ENCODE measurements around the gene RAD51B.

DNA sequence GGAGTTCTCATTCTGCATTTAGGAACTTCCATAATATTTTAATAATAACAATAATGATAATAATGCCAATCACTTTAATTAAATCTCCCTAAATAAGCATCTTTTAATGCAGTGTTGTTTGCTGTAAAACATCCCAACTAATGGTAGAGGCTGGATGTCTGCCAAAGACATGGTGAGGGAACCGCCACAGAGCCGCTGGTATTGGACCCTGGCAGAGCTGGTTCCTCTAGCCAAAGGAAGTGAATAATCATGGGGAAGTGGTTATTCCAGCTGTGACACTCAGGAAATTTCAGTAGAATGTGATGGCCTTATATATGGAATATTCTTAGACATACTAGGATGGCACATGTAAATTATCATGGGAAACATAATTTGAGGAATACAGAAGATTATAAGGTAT lies 490.0 kb downstream of the RAD51B start:
- TF ChIP-seq SIN3A (IDR thresholded peaks at IDR 0.05; ENCODE audit: low read depth): no peak
- no peak for TF ChIP-seq EZH2 (IDR thresholded peaks at IDR 0.05)
- TF ChIP-seq, protein P1, sequence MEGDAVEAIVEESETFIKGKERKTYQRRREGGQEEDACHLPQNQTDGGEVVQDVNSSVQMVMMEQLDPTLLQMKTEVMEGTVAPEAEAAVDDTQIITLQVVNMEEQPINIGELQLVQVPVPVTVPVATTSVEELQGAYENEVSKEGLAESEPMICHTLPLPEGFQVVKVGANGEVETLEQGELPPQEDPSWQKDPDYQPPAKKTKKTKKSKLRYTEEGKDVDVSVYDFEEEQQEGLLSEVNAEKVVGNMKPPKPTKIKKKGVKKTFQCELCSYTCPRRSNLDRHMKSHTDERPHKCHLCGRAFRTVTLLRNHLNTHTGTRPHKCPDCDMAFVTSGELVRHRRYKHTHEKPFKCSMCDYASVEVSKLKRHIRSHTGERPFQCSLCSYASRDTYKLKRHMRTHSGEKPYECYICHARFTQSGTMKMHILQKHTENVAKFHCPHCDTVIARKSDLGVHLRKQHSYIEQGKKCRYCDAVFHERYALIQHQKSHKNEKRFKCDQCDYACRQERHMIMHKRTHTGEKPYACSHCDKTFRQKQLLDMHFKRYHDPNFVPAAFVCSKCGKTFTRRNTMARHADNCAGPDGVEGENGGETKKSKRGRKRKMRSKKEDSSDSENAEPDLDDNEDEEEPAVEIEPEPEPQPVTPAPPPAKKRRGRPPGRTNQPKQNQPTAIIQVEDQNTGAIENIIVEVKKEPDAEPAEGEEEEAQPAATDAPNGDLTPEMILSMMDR (IDR thresholded peaks at IDR 0.05 in 2 of 3, conservative IDR thresholded peaks at IDR 0.05 in 1 of 3; ENCODE audit: borderline replicate concordance in 1 of 3, insufficient read depth in 1 of 3, low read depth in 2 of 3, low read length in 2 of 3): no peak

All from HCT116 (cell line).